ENCODE results near the gene SEC62.

GRCh38 chr3:170022336-170022735 lies 55.7 kb downstream of the SEC62 start:
- TF ChIP-seq, protein P1, sequence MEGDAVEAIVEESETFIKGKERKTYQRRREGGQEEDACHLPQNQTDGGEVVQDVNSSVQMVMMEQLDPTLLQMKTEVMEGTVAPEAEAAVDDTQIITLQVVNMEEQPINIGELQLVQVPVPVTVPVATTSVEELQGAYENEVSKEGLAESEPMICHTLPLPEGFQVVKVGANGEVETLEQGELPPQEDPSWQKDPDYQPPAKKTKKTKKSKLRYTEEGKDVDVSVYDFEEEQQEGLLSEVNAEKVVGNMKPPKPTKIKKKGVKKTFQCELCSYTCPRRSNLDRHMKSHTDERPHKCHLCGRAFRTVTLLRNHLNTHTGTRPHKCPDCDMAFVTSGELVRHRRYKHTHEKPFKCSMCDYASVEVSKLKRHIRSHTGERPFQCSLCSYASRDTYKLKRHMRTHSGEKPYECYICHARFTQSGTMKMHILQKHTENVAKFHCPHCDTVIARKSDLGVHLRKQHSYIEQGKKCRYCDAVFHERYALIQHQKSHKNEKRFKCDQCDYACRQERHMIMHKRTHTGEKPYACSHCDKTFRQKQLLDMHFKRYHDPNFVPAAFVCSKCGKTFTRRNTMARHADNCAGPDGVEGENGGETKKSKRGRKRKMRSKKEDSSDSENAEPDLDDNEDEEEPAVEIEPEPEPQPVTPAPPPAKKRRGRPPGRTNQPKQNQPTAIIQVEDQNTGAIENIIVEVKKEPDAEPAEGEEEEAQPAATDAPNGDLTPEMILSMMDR (IDR thresholded peaks at IDR 0.05), result no peak
- TF ChIP-seq POLR2A (IDR thresholded peaks at IDR 0.05), result no peak
